Suprapubic skin (tissue), 4 donors: ENCODE measurements around the gene KIF25. TPM values are rescaled to one million over a fixed set of nuclear protein-coding genes. Genes with fewer than 3 reads are reported as not detected.

ENCODE experiments used
- DNase-seq, 2 donors: peaks; one replicate each; pipeline ENCODE4 v3.0.0-alpha.2; 2019; ENCODE audit warnings: low spot score in 2 of 2
- H3K27ac ChIP-seq: fragments of 200-600 bp; sonication (generic); one replicate; pipeline ENCODE4 v1.5.1; 2019
- H3K27me3 ChIP-seq: fragments of 200-600 bp; sonication (generic); one replicate; pipeline ENCODE4 v1.5.1; 2019
- H3K36me3 ChIP-seq: fragments of 200-600 bp; sonication (generic); one replicate; pipeline ENCODE4 v1.5.1; 2019
- H3K4me1 ChIP-seq: fragments of 200-600 bp; sonication (generic); one replicate; pipeline ENCODE4 v1.5.1; 2019
- H3K4me3 ChIP-seq: fragments of 200-600 bp; sonication (generic); one replicate; pipeline ENCODE4 v1.5.1; 2019; ENCODE audit warnings: mild to moderate bottlenecking
- H3K9me3 ChIP-seq: fragments of 200-600 bp; sonication (generic); one replicate; pipeline ENCODE4 v1.5.1; 2019
- CTCF ChIP-seq, 2 donors: fragments of 200-600 bp in 1 of 2; fragments of 450-650 bp in 1 of 2; sonication (generic) in 1 of 2; IDR thresholded peaks; one replicate each; pipeline ENCODE4 v1.5.1; 2016 to 2019; ENCODE audit warnings: antibody characterized with exemption in 2 of 2, mild to moderate bottlenecking in 1 of 2, moderate library complexity in 1 of 2
- EP300 ChIP-seq: sonication (generic); formaldehyde crosslinking; IDR thresholded peaks from one replicate; pipeline ENCODE4 v1.6.1; 2017; ENCODE audit warnings: antibody characterized with exemption
- POLR2A ChIP-seq, 2 donors: fragments of 450-650 bp; IDR thresholded peaks; one replicate each; pipeline ENCODE4 v1.6.1; 2017; ENCODE audit warnings: antibody characterized with exemption in 2 of 2, mild to moderate bottlenecking in 2 of 2, moderate library complexity in 2 of 2
- POLR2AphosphoS5 ChIP-seq, 3 donors: sonication (generic); formaldehyde crosslinking; IDR thresholded peaks; one replicate each; pipeline ENCODE4 v1.6.1; 2017; ENCODE audit warnings: antibody characterized with exemption in 3 of 3
- WGBS: methylation state at CpG from one replicate; pipeline ENCODE4 v1.1.5; 2018; 5-methylcytosine and 5-hydroxymethylcytosine counted together
- total RNA-seq, 4 donors: library from RNA; depleted of rRNA; stranded (reverse); fragments of >200 nt; gene quantifications; one replicate each; pipeline ENCODE4 v1.1.0, GENCODE V29; 2016

Gene KIF25
- total RNA-seq, 4 donors from 2014 or later = 0.76 TPM; not detected in 3

- Histone ChIP-seq H3K9me3 (no peaks in the 10 kb centered on the region), H3K4me1 (peaks cover 37% of the 10 kb centered on the region), H3K27ac (peak overlapping the region; percentile 61), H3K27me3 (no peaks in the 10 kb centered on the region), H3K4me3 (no peak overlapping the region), H3K36me3 (no peaks in the 10 kb centered on the region)
- no peak for DNase-seq
- no peak for TF ChIP-seq POLR2AphosphoS5 (IDR thresholded peaks at IDR 0.05)
- TF ChIP-seq CTCF (IDR thresholded peaks at IDR 0.05) = no peak
- no peak for TF ChIP-seq POLR2A (IDR thresholded peaks at IDR 0.05)
- TF ChIP-seq EP300 = no peak
- WGBS = 92% methylated on average over 18 of the region's 18 CpGs
These were observed 37.1 kb downstream of the KIF25 start for GRCh38 chr6:168034537-168034936.

- TF ChIP-seq POLR2A (IDR thresholded peaks at IDR 0.05) (no peak), CTCF (IDR thresholded peaks at IDR 0.05) (no peak), POLR2AphosphoS5 (IDR thresholded peaks at IDR 0.05) (no peak), EP300 (no peak)
- no peaks in the 10 kb centered on the region for H3K36me3 ChIP-seq
- WGBS = 67% methylated on average over 23 of the region's 45 CpGs
- no peaks in the 10 kb centered on the region for H3K27me3 ChIP-seq
- no peaks in the 10 kb centered on the region for H3K9me3 ChIP-seq
- H3K27ac ChIP-seq = peak overlapping the region; percentile 79
- peaks cover 33% of the 10 kb centered on the region for H3K4me1 ChIP-seq
- H3K4me3 ChIP-seq = peak overlapping the region; percentile 51
- peak; percentile 77 to 85 for DNase-seq
These were observed 37.7 kb downstream of the KIF25 start for GRCh38 chr6:168035098-168035660.

- no peaks in the 10 kb centered on the region for H3K9me3 ChIP-seq
- H3K36me3 ChIP-seq = no peaks in the 10 kb centered on the region
- 59% methylated on average over 29 of the region's 29 CpGs for WGBS
- H3K4me1 ChIP-seq = peaks cover 33% of the 10 kb centered on the region
- peak; percentile 65 to 77 for DNase-seq
- TF ChIP-seq EP300 (no peak), CTCF (IDR thresholded peaks at IDR 0.05) (no peak), POLR2A (IDR thresholded peaks at IDR 0.05) (no peak), POLR2AphosphoS5 (IDR thresholded peaks at IDR 0.05) (no peak)
- H3K27ac ChIP-seq = peak overlapping the region; percentile 79
- H3K4me3 ChIP-seq = peak overlapping the region; percentile 51
- H3K27me3 ChIP-seq = no peaks in the 10 kb centered on the region
These were observed 38.4 kb downstream of the KIF25 start for GRCh38 chr6:168035661-168036545.

GRCh38 chr6:168037242-168037641, 39.8 kb downstream of the KIF25 start:
- Histone ChIP-seq H3K4me1 (peaks cover 25% of the 10 kb centered on the region), H3K36me3 (no peaks in the 10 kb centered on the region), H3K9me3 (no peaks in the 10 kb centered on the region), H3K27me3 (no peaks in the 10 kb centered on the region), H3K27ac (peak overlapping the region; percentile 79), H3K4me3 (no peak overlapping the region)
- DNase-seq = peak; percentile 45 to 72
- TF ChIP-seq EP300 (no peak), POLR2AphosphoS5 (IDR thresholded peaks at IDR 0.05) (peak in 1 of 3 donors; percentile 17)
- 57% methylated on average over 6 of the region's 6 CpGs for WGBS

GRCh38 chr6:168037856-168038255, 40.4 kb downstream of the KIF25 start:
- peak in 1 of 2 donors; percentile 30 for DNase-seq
- H3K27ac ChIP-seq = peak overlapping the region; percentile 21

More at GRCh38 chr6:168037856-168038255, 40.4 kb downstream of the KIF25 start:
- 67% methylated on average over 5 of the region's 5 CpGs for WGBS
- Histone ChIP-seq H3K4me3 (no peak overlapping the region), H3K9me3 (no peaks in the 10 kb centered on the region), H3K36me3 (no peaks in the 10 kb centered on the region), H3K4me1 (peaks cover 25% of the 10 kb centered on the region), H3K27me3 (no peaks in the 10 kb centered on the region)
- TF ChIP-seq POLR2AphosphoS5 (IDR thresholded peaks at IDR 0.05) = no peak
- TF ChIP-seq CTCF (IDR thresholded peaks at IDR 0.05) = no peak
- TF ChIP-seq EP300 = no peak
- no peak for TF ChIP-seq POLR2A (IDR thresholded peaks at IDR 0.05)
